ENCODE data around the gene C1QTNF9B. TPM values are rescaled to one million over a fixed set of nuclear protein-coding genes. Genes with fewer than 3 reads are reported as not detected.

Gene C1QTNF9B
- total and polyA plus RNA-seq, 2 of the 8 experiments (the other 6 are each of a cell fraction or from before 2014, with no cell fraction given): 0.11 TPM; not detected in 1

DNA sequence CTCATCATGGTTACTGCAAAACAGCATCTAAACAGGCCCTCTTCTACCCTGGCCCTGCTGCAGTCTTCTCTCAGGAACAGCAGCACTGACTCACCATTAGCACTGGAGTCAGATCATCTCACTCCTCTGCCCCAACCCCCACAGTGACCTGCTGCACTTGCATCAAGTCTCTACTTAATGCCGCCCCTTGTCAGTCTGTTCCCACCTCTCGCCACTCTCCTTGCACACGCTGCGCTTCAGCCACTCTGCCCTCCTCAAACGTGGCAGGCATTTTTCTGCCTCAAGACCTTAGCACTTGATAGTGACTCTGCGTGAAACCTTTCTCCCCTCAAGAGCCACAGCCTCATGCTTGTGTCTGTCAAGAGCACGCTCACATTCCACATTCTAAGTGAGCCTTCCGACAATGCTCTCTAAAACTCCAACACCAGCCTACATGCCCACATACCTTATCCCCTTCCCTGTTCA is 30.2 kb downstream of the C1QTNF9B start:
- no peak overlapping the region for H4K5ac ChIP-seq (ENCODE audit: insufficient read length, low read depth, low read length)

More for the DNA sequence above, 30.2 kb downstream of the C1QTNF9B start:
- Histone ChIP-seq H3K4me3 (ENCODE audit: extremely low read depth in 1 of 4, insufficient read depth in 2 of 4, low read depth in 3 of 4, low read length in 4 of 4) (no peak overlapping the region), H2BK5ac (ENCODE audit: low read depth, low read length) (no peak overlapping the region), H2BK120ac (replicated peaks; ENCODE audit: low read depth, low read length) (no peak overlapping the region), H2BK12ac (ENCODE audit: low read depth, low read length) (no peak overlapping the region), H3K9me3 (ENCODE audit: insufficient read depth in 2 of 2, low read depth in 1 of 2, low read length in 1 of 2) (no peaks in the 10 kb centered on the region), H2BK20ac (ENCODE audit: low read length) (no peak overlapping the region), H3K79me1 (ENCODE audit: low read depth, low read length) (no peaks in the 10 kb centered on the region), H3K9ac (replicated peaks in 1 of 4; ENCODE audit: extremely low read depth in 1 of 4, low read depth in 3 of 4, low read length in 3 of 4) (no peak overlapping the region), H3K4me2 (ENCODE audit: insufficient read depth in 1 of 2, low read depth in 2 of 2, low read length in 2 of 2) (no peak overlapping the region), H3K79me2 (ENCODE audit: control insufficient read depth in 1 of 2, insufficient read depth in 2 of 2, low read length in 2 of 2) (no peaks in the 10 kb centered on the region), H4K20me1 (replicated peaks in 1 of 2; ENCODE audit: control insufficient read depth in 1 of 2, insufficient read depth in 2 of 2, low read length in 2 of 2) (peaks cover 0 to 2% of the 10 kb centered on the region in 2 experiments), H3K36me3 (ENCODE audit: control insufficient read depth in 2 of 4, insufficient read depth in 4 of 4, low read length in 3 of 4) (no peaks in the 10 kb centered on the region), H2AK5ac (ENCODE audit: low read depth, low read length) (no peak overlapping the region), H3K27ac (ENCODE audit: low read depth, low read length) (no peak overlapping the region), H3K4me1 (replicated peaks in 1 of 4; ENCODE audit: control insufficient read depth in 3 of 4, insufficient read depth in 4 of 4, low read length in 3 of 4) (peaks cover 0 to 2% (median 0%) of the 10 kb centered on the region in 4 experiments; a peak in 2 of 7 replicates), H2AFZ (ENCODE audit: low read length) (no peak overlapping the region), H4K8ac (ENCODE audit: extremely low read depth, insufficient read depth, low read length) (no peak overlapping the region), H4K91ac (replicated peaks; ENCODE audit: insufficient read length, low read length) (no peak overlapping the region), H3K14ac (ENCODE audit: insufficient read length) (no peak overlapping the region), H3K56ac (replicated peaks; ENCODE audit: insufficient read length, low read depth, low read length) (no peak overlapping the region), H3K23ac (ENCODE audit: insufficient read length) (no peak overlapping the region), H3K4ac (replicated peaks; ENCODE audit: insufficient read length, low read depth, low read length) (no peak overlapping the region), H2BK15ac (ENCODE audit: low read length) (no peak overlapping the region), H3K18ac (ENCODE audit: extremely low read depth, low read length) (no peak overlapping the region), H3K23me2 (ENCODE audit: low read depth, low read length) (no peaks in the 10 kb centered on the region), H3K27me3 (replicated peaks in 1 of 4; ENCODE audit: control insufficient read depth in 3 of 4, extremely low read depth in 1 of 4, insufficient read depth in 3 of 4, low read length in 3 of 4) (no peaks in the 10 kb centered on the region)
- whole genome bisulfite sequencing, 2 experiments (ENCODE audit: extremely low coverage in 1 of 2, insufficient coverage in 1 of 2, insufficient read length in 1 of 2, insufficient replicate concordance in 2 of 2, low coverage in 1 of 2, low lambda C conversion rate in 2 of 2, missing lambda C conversion rate in 1 of 2): 83% methylated on average over 8 of the region's 8 CpGs; no CpG with 5 or more reads in 1 of the 2 experiments
- TF ChIP-seq EGR1 (IDR thresholded peaks at IDR 0.05; ENCODE audit: borderline replicate concordance, low read depth, low read length) (no peak), EP300 (IDR thresholded peaks at IDR 0.05; ENCODE audit: borderline replicate concordance in 1 of 2, low read depth in 2 of 2, low read length in 2 of 2) (no peak), ASH2L (IDR thresholded peaks at IDR 0.05; ENCODE audit: low read length) (no peak)
- CTCF ChIA-PET (ENCODE audit: partially characterized antibody): interaction anchor here (1.5 kb wide), 1 partner anchor 22 kb away, joined by 4 read pairs; no protein-coding TSS in a partner anchor
- POLR2A ChIA-PET (ENCODE audit: partially characterized antibody): no interaction called here
- FAIRE-seq: no peak
- no peak for DNase-seq (ENCODE audit: low read depth in 1 of 2, low spot score in 2 of 2)
